Cardiac fibroblast (primary cell): ENCODE results near the gene KNCN.

Experiments used
- DNase-seq, 2 donors: peaks; one replicate each; pipeline versions ENCODE4 v3.0.0 to v3.0.0-alpha.2; 2010; ENCODE audit warnings: low read depth in 2 of 2
- H3K4me3 ChIP-seq, 2 donors: replicated peaks in 1 of 2; 1 replicate in 1 of 2; 2 replicates in 1 of 2; pipeline ENCODE4 v1.5.1; 2011; ENCODE audit warnings: low read depth in 2 of 2, low read length in 2 of 2, mild to moderate bottlenecking in 2 of 2, moderate library complexity in 1 of 2
- CTCF ChIP-seq: IDR thresholded peaks from one replicate; pipeline ENCODE4 v1.5.1; 2011; ENCODE audit warnings: low read depth, mild to moderate bottlenecking, low read length, inconsistent platforms

The KNCN gene

GRCh38 chr1:46571691-46572225 is 20.3 kb upstream of the KNCN start:
- no peak overlapping the region for H3K4me3 ChIP-seq
- DNase-seq: no peak
- no peak for TF ChIP-seq CTCF

- no peak for TF ChIP-seq CTCF
- H3K4me3 ChIP-seq: no peak overlapping the region
- peak in 1 of 2 donors; percentile 48 for DNase-seq
These were observed 18.7 kb upstream of the KNCN start for GRCh38 chr1:46569884-46570725.

- no peak overlapping the region for H3K4me3 ChIP-seq
- no peak for TF ChIP-seq CTCF
- no peak for DNase-seq
These were observed 17.7 kb upstream of the KNCN start for GRCh38 chr1:46569116-46569515.

GRCh38 chr1:46568461-46568891 is 17.0 kb upstream of the KNCN start:
- no peak overlapping the region for H3K4me3 ChIP-seq

GRCh38 chr1:46563341-46563740 is 11.9 kb upstream of the KNCN start:
- no peak overlapping the region for H3K4me3 ChIP-seq
- no peak for DNase-seq
- TF ChIP-seq CTCF: no peak

More at GRCh38 chr1:46568461-46568891, 17.0 kb upstream of the KNCN start:
- DNase-seq: no peak
- no peak for TF ChIP-seq CTCF

GRCh38 chr1:46562498-46562897 is 11.1 kb upstream of the KNCN start:
- no peak overlapping the region for H3K4me3 ChIP-seq
- no peak for TF ChIP-seq CTCF
- no peak for DNase-seq
